Stimulated activated CD8-positive, alpha-beta memory T cell treated with anti-CD3 and anti-CD28 coated beads, Interleukin-12 subunit alpha, Interleukin-12 subunit beta, amount 100 ng/mL, for 24 hours (primary cell): Measurements from ENCODE around the gene ATP5F1A.
"Not testable (repeated sequence)": the region's sequence is repeated elsewhere in the genome, so short reads cannot be mapped to it uniquely, and the experiment has no call there.

Source experiments
- DNase-seq: peaks from one replicate; pipeline ENCODE4 v3.0.0-alpha.2; 2020; ENCODE audit errors: extremely low read depth

ATP5F1A gene

DNA sequence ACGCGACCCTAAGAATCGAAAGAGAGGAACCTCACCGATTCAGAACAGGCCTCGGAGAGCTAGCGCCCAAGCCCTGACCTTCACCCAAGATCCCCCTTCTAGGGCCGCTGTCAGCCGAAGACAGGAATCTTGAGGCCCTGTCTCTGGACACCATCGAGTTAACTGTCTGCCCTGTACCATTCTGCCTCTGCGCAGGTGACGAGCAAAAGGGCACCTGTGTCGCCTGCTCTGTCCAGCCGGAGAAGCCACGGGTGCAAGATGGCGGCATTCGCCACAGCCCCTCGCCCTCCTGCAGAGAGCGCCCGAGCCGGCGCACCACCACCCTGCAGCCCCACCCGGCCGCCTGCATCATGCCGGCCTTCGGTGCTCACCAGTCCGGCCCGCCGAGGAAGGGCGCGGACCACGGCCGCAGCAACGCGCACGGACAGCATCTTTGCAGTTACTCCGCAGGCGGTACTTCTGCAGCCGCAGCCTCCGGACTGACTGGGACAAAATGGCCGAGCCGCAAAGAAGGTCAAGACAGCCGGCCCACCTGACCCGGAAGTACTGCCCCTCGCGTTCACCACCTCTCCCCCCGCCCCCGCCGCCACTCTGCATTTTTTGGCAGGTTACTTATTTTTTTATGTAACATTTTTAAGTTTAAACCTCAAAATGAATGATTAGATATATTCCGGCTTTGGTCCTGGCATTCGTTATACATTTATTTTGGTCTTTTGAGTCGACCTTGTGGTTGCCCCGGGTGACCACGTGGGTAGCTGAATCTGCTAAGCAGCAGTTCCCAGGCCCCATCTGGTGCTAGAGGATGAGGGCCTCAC is at the start of gene ATP5F1A:
Gene ATP5F1A, minus strand, starts transcription at position 496 of the 815 bp plus-strand sequence. Its CDS starts 65 bp downstream, at position 431.
- peak; percentile 72 for DNase-seq

DNA sequence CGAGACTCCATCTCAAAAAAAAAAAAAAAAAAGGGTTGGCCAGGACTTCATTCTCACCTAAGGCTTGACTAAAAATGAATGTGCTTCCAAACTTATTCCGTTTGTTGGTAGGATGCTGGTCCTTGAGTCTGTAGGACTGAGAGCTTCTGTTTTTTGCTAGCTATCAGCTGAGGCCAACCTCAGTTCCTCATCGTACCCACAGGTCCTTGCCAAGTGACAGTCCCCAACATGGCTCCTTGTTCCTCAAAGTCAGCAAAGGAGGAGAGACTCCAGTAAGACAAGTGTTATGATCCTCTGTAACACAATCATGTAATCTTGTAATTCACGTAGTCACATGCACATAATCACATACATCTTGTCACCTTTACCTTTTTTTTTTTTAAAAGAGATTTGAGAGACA is 43.1 kb upstream of the ATP5F1A start:
- no peak for DNase-seq

DNA sequence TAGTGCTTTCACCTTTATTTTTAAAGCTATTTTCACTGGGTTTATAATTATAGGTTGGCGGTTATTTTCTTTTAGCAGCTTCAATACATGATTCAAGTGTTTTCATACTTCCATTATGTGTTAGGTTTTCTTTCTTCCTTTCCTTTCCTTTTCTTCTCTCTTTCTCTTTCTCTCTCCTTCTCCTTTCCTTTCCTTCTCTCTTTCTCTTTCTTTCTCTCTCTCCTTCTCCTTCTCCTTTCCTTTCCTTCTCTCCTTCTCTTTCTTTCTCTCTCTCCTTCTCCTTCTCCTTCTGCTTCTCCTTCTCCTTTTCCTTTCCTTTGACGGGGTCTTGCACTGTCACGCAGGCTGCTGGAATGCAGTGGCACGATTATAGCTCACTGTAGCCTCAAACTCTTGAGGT is 42.1 kb upstream of the ATP5F1A start:
- no peak for DNase-seq

DNA sequence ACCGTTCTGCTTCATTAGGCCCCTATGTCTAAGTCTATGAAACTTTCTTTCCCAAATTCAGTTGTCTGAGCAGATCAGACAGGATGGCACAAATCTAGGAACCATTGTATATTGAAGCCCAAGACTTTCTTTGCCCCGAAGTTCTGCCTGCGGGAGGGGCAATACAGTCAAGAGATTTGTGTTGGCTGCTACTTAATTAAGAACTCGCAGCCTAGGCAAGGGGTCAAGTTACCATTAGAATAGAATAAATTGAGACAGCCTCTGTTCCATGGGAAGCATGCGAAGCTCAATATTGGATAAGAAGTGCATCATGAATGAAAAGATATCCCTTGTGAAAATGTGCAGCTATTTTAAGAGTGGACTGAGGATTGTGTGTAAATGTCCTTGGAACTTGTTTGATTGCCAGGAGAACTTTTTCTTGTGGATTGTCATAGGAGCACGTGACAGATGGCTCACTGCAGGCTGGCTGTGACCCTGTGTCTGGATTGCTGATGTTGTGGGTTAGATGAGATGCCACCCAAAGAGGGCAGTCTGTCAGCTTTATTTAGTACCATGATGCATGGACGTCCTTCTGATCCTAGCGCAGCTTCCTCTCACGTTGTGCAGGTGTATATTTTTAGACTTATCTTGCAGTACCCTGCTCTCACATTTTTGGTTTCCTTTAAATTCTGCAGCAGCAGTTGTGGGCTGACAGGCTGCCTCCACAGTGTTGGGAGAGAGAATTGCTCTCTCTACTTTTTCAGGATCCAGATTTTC is 37.0 kb upstream of the ATP5F1A start:
- no peak for DNase-seq

DNA sequence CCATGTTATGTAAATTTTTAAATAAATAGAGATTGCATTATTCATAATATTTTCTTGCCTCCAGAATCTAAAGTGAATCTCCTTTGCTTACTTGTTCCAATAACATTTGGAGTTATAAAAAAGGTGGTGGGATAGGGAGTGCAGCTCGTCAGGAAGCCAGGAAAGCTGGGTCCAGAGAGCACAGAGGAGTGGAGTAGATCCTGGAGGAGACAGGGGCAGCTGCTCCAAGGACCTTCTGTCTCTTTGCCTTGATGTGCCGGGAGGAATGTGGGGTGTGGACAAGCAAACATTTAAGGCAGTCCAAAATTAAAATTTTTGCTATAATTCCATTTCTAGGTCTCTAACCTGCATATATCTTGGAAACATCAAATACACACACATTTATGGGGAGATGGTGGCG is 35.4 kb upstream of the ATP5F1A start:
- no peak for DNase-seq

DNA sequence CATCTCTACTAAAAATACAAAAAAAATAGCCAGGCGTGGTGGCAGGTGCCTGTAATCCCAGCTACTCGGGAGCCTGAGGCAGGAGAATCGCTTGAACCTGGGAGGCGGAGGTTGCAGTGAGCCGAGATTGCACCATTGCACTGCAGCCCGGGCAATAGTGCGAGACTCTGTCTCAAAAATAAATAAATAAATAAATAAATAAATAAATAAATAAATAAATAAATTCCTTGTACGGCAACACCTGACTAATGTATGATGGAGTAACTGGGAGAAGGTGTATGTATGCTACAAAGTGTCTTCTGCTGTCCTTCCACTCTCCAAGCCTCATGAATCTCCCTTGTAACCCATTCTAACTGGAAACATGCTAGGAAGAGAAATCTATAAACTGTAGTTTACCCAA is 32.5 kb upstream of the ATP5F1A start:
- DNase-seq = not testable (repeated sequence)

DNA sequence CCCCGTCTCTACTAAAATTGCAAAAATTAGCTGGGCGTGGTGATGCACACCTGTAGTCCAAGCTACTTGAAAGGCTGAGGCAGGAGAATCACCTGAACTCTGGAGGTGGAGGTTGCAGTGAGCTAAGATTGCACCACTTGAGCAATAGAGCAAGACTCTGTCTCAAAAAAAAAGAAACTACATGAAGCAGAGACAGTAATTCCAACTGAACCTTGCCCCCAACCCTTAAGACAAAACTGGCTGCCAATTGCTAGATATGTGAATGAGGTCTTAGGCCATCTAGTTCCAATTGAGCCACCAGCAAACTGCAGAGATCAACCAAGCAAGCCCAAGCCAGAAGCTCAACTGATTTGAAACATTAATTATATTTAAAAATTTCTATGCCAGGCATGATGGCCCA is 32.0 kb upstream of the ATP5F1A start:
- DNase-seq = no peak

DNA sequence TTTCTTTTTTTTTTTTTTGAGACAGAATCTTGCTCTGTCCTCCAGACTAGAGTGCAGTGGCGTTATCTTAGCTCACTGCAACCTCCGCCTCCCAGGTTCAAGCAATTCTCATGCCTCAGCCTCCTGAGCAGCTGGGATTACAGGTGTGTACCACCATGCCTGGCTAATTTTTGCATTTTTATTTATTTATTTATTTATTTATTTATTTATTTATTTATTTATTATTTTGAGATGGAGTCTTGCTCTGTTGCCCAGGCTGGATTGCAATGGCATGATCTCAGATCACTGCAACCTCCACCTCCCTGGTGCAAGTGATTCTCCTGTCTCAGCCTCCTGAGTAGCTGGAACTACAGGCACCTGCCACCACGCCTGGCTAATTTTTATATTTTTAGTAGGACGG is 28.5 kb upstream of the ATP5F1A start:
- not testable (repeated sequence) for DNase-seq

DNA sequence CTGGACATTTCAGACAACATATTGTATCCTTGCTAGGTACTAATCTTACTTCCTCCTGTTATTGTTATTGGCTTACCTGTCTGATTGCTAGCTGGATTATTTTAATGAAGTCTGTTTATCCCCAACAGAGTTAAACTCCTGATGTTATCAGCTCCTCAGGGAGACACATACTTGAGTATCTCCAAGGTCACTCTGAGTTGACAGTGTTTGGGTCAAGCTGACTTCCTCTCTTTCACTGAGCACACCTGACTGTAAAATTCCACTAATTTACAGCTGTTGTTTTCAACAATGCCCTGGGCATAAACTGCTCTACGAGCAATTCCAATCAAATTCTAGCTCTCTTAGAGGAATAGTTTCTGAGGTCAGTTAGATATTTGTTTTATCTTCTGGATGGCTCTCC is 15.7 kb upstream of the ATP5F1A start:
- DNase-seq = no peak

DNA sequence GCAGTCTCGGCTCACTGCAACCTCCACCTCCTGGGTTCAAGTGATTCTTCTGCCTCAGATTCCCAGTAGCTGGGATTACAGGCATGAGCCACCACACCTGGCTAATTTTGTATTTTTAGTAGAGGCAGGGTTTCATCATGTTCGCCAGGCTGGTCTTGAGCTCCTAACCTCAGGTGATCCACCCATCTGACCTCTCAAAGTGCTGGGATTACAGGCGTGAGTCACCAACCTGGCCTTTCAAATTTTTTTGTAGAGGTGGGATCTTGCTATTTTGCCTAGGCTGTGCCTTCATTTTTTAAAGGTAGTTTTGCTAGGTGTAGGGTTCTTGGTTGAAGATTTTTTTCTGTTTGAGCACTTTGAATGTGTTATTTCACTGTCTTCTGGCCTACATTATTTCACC is 12.3 kb upstream of the ATP5F1A start:
- DNase-seq = no peak

DNA sequence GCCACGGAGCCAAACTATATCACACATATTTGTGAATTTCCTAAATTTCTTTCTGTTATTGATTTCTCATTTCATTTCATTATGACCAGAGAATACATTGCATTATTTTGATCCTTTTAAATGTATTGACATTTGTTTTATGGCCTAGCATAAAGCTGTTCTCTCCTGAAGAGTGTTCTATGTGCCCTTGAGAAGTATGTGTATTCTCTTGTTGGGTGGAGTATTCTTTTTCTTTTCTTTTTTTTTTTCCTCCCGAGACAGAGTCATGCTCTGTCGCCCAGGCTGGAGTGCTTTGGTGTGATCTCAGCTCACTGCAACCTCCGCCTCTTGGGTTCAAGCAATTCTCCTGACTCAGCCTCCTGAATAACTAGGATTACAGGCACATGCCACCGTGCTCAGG is 11.3 kb upstream of the ATP5F1A start:
- DNase-seq = no peak

DNA sequence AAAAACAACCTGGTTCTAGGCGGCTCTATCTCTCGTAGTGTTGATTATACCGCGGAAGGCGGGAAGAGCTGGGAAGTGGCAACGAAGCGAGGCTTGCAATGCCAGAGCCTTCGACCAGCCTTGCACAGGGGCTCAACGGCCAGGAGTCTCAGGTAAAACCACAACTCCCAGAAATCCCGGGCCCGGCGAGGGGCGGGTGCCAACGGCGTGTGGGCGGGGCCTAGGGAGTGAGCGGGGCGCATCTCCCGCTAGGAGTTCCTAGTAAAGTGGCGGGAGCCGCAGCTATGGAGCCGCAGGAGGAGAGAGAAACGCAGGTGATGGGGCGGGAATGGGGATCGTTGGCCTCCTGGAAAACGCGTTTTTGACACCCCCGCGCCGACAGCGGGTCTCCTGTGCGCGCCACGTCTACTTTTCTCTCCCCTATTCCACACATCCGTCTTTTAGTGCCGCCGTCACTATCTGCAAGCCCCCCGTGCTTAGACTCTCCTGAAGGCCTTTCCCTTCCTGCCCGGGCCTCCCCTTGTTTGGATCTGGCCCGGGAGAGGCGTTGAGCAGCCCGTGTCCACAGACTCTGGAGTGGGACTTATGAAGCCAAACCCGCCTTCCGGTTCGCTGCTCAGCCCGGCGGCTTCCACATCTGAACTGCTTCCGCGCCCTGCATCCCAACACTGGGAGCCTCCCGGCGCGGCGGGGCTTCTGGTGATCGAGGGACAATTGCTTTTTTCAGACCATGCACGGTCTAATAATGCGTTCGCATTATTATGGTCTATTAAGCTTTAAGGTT is 6.2 kb upstream of the ATP5F1A start, which contains the start of gene HAUS1:
Gene HAUS1, plus strand, starts transcription at position 258 of the 784 bp plus-strand sequence. Its CDS starts 27 bp downstream, at position 285.
- peak; percentile 66 for DNase-seq

DNA sequence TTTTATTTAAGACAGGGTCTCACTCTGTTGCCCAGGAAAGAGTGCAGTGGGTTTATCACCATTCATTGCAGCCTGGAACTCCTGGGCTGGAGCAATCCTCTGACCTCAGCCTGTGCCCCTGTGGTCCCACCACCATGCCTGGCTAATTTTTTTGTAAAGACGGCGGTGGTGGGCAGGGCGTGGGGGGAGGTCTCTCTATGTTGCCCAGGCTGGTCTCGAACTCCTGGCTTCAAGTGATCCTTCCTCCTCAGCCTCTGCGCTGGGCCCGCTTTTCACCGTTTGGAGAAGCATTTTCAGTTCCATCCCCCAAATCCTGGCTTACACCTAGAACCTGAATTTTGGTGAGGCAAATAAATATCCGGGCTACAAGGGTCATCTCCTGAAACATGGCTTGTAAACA is 1.4 kb upstream of the ATP5F1A start:
- DNase-seq = no peak

DNA sequence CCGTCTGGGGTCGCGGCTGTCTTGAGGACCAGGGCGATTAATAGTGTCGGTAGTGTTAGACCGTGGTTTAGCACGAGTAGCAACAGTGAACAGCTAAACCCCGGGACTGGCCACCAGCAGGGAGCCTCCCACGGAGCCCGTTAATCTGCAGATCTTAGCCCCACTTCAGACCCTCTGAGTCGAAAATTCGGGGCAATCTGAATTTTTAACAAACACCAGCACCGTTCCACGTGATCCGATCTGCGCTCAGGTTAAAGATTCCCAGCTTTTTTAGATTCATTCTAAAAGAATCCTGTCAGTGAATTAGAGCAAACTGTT is 479 bp upstream of the ATP5F1A start:
- DNase-seq = no peak

DNA sequence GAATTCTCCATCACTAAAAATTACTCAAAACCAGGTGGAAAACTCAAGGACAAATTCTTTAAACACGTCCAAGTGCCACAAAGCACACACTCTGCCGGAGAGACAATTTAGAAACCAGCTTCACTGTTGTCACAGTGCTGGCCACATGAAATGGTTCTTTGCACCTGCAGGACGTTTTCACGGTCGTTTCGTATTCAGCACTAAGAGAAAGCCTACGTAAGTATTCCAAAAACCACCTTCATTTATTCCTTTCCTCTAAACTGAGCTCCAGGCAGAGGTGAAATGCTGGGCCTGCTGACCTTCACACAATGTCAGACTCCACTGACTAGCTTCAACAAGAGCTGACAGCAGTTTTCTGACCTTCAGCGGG is 680 bp downstream of the ATP5F1A start:
- no peak for DNase-seq

DNA sequence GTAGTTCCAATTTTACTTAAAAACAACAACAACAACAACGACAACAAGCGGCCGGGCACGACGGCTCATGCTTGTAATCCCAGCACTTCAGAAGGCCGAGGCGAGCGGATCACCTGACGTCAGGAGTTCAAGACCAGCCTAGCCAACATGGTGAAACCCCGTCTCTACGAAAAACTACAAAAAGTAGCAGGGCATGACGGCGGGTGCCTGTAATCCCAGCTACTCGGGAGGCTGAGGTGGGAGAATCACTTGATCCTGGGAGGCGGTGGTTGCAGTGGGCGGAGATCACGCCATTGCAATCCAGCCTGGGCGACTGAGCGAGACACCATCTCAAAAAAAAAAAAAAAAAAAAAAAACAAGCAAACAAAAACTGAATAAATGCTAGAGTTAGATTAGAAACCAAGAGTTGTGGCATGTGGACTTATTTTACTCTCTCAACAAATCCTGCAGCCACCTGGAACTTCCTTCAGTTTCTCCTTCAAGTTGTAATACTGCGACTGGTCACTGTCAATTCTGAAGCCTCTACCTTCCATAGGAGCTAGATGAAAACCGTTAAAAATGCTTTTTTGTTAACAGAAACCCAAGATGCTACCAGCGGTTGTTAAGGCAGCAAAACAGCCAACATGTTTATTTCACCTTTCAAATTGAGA is 1.3 kb downstream of the ATP5F1A start:
- DNase-seq = no peak

DNA sequence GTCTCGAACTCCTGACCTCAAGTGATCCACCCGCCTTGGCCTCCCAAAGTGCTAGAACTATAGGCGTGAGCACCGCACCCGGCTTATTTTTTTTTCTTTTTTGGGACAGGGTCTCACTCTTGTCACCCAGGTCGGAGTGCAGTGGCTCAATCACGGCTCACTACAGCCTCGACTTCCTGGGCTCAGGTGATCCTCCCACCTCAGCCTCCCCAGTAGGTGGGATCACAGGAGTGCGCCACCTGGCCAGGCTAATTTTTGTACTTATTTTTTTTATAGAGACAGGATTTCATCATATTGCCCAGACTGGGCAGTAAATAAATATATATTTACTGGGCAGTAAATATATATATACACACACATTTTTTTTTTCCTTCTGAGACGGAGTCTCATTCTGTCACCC is 2.6 kb downstream of the ATP5F1A start:
- no peak for DNase-seq

DNA sequence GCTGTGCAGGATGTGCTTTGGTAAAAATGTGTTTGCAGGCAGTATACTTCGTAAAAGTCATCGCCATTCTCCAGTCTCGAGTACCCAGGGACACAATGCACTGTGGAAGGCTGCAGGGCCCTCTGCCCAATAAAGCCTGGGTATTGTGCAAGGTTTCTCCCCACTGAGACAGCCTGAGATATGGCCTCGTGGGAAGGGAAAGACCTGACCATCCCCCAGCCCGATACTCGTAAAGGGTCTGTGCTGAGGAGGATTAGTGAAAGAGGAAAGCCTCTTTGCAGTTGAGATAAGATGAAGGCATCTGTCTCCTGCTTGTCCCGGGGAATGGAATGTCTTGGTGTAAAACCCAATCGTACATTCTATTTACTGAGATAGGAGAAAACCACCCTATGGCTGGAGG is 9.6 kb downstream of the ATP5F1A start:
- DNase-seq = not testable (repeated sequence)

DNA sequence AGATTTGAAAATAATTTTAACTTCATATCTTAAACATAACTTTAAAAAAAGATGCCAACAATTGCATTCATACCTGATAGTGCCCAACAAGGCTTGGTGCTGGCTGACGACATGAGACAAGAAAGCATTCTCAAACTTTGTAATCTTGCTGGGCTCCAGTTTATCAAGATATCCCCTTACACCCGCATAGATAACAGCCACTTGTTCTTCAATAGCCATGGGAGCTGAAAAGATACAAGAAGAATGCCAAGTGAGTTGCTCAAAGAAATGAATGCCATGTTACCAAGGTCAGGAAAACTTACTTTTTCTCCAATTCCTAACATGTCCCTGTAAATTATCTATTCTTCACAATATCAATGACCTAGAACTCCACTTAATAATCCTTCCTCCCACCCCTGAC is 13.7 kb downstream of the ATP5F1A start:
- no peak for DNase-seq

DNA sequence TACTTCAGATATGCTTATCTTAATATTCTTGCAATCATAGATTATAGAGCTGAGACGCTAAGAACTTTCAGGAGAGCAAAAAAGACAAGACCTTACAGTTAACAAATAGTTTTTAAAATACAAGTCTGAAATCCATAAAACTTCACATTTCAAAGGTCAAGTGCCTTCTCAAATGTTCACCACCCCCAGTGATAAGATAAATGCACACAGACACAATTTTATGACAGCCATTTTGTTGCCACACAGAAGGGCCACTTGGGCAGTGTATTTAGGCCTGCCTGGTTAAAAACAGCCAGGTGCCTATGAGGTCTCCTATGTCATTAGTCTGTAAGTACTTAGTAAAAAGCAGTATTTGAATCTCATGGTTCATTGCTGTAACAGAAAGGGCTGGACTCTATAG is 17.9 kb downstream of the ATP5F1A start:
- DNase-seq = no peak

DNA sequence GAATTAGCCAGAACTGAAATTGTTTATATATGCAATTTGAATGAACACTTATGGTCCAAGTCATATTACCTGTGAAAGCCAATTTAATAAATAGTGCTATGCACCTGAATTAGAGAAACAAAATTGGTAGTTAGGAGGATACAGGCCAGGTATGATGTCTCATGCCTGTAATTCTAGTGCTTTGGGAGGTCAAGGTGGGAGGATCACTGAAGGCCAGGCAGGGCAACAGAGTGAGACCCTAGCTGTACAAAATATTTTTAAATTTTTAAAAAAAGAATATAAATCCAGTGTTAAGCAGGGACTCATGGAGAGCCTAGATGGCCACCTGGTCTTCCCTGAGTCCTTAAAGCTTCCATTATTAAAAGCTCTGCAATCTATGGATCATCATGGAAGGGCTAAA is 18.8 kb downstream of the ATP5F1A start:
- no peak for DNase-seq
